Measurements from ENCODE around the gene SPESP1.
"Not testable (repeated sequence)": the region's sequence is repeated elsewhere in the genome, so short reads cannot be mapped to it uniquely, and the experiment has no call there.

Gene SPESP1

DNA sequence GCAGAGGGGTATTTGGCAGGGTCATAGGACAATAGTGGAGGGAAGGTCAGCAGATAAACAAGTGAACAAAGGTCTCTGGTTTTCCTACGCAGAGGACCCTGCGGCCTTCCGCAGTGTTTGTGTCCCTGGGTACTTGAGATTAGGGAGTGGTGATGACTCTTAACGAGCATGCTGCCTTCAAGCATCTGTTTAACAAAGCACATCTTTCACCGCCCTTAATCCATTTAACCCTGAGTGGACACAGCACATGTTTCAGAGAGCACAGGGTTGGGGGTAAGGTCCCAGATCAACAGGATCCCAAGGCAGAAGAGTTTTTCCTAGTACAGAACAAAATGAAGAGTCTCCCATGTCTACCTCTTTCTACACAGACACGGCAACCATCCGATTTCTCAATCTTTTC, 33.4 kb downstream of the SPESP1 start:
- DNase-seq (ENCODE audit: low read depth in 2 of 2), result not testable (repeated sequence)

DNA sequence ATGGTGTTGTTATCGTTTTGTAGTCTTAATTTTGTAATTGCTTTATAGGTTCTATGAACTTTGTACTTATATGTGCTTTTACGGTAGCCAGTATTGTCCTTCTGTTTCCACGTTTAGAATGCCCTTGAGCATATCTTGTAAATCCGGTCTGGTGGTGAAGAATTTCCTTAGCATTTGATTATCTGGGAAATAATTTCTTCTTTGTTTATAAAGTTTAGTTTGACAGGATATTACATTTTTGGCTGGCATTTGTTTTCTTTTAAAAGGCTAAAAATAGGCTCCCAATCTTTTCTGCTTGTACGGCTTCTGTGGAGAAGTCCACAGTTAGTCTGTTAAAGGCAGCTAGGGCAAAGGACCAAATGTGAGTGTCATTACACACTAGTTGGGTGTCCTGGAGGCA, 36.7 kb downstream of the SPESP1 start:
- no peak for DNase-seq (ENCODE audit: low read depth in 2 of 2)

GRCh38 chr15:68967948-68968347, 37.6 kb downstream of the SPESP1 start:
- DNase-seq (ENCODE audit: low read depth in 2 of 2), result no peak

- no peak for DNase-seq (ENCODE audit: low read depth in 2 of 2)
These were observed 39.0 kb downstream of the SPESP1 start for GRCh38 chr15:68969298-68969697.

- DNase-seq (ENCODE audit: low read depth in 2 of 2), result no peak
These were observed 42.1 kb downstream of the SPESP1 start for GRCh38 chr15:68972201-68973065.

DNA sequence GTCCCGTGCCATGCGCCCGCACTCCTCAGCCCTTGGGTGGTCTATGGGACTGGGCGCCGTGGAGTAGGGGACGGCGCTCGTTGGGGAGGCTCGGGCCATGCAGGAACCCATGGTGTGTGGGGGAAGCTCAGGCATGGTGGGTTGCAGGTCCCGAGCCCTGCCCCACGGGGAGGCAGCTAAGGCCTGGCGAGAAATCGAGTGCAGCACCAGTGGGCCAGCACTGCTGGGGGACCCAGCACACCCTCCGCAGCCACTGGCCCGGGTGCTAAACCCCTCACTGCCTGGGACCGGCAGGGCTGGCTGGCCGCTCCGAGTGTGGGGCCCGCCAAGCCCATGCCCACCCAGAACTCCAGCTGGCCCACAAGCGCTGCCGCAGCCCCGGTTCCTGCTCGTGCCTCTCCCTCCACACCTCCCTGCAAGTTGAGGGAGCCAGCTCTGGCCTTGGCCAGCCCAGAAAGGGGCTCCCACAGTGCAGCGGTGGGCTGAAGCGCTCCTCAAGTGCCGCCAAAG, 45.4 kb downstream of the SPESP1 start:
- not testable (repeated sequence) for DNase-seq (ENCODE audit: low read depth in 2 of 2)

- not testable (repeated sequence) for DNase-seq (ENCODE audit: low read depth in 2 of 2)
These were observed 47.1 kb downstream of the SPESP1 start for GRCh38 chr15:68977426-68977825.

GRCh38 chr15:68979006-68979405, 48.7 kb downstream of the SPESP1 start:
- DNase-seq (ENCODE audit: low read depth in 2 of 2), result no peak

- no peak for DNase-seq (ENCODE audit: low read depth in 2 of 2)
These were observed 49.5 kb downstream of the SPESP1 start for GRCh38 chr15:68979816-68980215.

DNA sequence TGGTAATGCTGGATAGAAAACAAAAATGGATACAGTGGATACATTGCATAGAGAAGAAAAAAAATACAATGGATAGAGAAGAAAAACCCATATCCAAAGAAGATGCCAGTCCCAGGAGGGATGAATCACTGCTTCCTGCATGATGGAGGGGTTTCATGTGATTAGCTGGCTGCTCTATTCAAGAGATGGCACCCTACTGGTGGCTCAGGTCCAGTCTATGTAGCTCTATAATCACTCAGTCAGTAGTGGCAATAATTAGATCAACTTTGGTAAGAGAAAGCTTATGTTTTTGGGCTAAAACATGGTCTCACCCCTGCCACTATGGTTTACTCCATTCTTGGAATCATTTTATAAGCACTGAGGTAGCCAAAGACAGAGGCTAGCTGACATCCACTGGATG, 50.5 kb downstream of the SPESP1 start:
- DNase-seq (ENCODE audit: low read depth in 2 of 2), result no peak

- DNase-seq (ENCODE audit: low read depth in 2 of 2), result no peak
These were observed 51.6 kb downstream of the SPESP1 start for GRCh38 chr15:68981941-68982340.

DNA sequence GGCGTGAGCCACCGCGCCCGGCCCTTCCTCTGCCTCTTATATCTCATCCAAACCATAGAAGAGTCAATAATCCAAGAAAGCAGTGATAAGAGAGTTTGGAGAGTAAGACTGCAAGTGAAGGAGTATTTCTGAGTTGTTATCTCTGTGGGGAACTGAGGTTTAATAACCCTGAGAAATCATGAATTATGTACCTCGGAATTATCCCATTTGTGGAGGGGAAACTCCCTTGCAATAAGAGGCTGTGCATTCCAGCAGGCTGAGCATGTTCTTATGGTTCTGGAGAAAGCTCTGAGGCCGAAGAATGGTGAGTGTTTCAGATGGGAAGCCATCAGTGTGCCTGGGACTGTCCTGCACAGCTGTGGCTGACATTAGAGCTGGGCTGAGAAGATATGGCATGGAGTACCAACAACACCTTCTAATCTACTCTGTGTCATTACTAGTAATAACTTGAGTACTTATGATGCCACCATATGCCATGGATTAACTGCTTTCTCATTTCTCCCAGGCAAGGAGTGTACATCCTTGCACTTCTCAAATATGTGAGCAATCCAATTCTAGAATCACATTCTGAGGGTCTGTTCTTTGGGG, 52.7 kb downstream of the SPESP1 start:
- DNase-seq (ENCODE audit: low read depth in 2 of 2), result no peak

- no peak for DNase-seq (ENCODE audit: low read depth in 2 of 2)
These were observed 53.7 kb downstream of the SPESP1 start for GRCh38 chr15:68983961-68984481.

DNA sequence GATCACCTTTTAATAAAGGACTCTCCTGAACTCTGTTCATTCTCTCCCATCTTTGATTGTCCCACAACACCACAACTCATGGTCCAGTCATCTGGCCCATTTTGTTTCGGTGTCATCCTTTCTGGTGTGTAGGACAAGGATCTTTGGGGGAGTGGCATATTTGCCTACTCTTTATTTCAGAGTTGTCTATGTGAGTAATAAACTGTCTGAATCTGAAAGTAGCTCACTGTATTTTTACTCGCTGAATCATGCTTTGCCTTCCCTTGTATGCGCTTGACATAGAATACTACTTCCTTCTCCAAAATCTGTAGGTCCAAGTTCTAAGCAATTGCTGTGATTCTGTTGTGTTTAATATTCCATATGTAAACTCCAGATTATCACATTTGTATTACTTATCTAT, 54.3 kb downstream of the SPESP1 start:
- no peak for DNase-seq (ENCODE audit: low read depth in 2 of 2)

- DNase-seq (ENCODE audit: low read depth in 2 of 2), result no peak
These were observed 55.1 kb downstream of the SPESP1 start for GRCh38 chr15:68985361-68985891.

DNA sequence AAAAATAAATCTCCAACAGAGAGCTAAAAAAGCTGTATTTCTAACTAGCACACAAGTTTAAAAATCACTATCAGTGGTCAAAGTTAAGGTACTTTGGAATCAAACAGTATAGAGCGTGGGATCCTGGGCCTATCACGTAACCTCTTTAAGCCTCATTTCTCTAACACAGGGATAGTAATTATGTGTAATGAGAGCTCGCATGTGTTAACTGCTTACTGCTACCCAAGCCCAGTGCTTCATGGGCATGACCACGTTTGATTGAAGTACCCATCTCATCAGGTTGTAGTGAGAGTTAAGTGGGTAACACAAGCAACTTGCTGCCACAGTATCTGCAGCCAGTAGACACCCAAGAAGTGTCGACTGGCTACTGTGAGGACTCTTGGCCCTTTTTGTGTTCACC, 56.0 kb downstream of the SPESP1 start:
- DNase-seq (ENCODE audit: low read depth in 2 of 2), result no peak

GRCh38 chr15:68987120-68987519, 56.8 kb downstream of the SPESP1 start:
- DNase-seq (ENCODE audit: low read depth in 2 of 2), result no peak

DNA sequence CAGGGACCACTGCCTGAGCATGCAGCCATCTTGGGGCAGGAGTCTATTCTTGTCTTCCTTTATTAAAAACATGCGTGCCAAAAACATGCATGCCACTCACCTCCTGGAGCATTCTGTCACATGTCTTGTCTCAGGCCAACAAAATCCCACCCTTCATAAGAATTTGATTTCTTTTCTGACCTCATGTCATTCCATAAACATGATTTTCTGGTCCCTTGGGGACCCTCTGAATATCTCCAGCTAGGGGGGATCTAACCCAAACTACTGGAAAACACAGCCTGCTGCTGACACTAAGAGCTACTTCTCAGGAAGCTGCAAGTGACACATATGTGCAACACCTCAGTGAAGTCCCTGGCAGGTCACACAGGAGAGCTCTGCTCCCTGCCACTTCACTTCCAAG, 57.4 kb downstream of the SPESP1 start:
- no peak for DNase-seq (ENCODE audit: low read depth in 2 of 2)

DNA sequence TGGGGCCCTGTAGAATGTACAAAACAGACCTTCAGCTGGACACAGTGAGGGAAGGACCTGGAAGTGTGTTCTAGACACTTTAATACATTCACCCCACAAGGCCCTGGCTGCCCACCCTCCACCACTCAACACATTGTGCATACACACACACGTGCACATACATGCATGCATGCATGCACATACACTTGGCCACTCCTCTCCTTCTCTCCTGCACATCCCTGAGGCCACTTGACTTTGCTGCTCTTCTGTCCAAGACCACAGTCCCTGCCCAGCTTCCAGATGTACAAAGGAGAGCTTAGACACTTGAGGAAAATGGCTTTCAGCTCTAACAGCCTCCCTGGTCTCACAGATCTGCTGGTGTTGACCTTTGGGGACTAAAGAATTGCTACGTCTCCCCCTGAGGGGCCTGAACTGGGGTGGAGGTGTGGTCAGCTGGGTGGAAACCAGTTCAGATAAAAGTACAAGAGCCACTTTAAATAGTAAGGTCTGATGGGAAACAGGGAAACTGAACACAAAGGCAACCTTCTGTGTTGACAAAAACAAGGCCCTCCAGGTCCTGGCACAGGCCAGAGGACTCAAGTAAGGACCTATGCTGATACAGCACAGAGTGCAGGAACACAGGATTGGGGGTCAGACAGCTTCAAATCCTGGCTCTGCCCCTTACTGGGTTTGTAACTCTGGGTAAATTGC, 59.4 kb downstream of the SPESP1 start:
- DNase-seq (ENCODE audit: low read depth in 2 of 2), result no peak

DNA sequence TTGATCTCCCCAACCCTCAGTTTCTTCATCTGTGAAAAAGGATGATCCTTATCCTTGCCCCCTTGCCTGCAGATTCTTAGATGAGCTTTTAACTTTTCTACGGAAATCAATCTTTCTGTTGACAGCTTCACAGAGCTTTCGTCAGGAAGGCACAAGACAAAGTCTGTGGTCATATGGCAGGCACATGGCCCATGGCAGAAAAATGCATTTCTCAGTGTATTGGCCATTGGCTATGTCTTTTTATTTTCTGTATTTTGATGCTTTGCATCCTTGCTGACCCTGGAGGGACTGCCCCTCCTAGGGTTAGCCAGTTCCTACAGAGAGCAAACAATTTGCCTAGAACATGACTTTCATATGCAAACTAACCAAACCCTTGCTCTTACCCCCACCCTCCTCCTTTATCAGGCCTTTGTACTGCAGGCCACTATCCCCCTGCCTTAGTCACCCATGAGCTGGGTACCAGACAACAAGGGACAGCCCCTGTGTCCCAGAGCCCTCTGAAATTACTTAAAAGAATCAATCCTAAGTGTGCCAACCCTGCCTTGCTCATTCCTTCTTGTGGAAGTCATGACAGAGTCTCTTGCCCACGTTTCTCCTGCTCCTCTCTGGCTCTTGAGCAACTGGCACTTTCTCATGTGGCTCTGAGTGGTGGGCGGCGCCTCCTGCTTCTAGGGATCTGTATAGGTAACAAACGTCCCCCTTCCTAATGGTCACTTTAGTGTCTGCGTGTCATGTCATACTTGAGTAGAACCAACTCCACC, 60.1 kb downstream of the SPESP1 start:
- DNase-seq (ENCODE audit: low read depth in 2 of 2), result no peak

DNA sequence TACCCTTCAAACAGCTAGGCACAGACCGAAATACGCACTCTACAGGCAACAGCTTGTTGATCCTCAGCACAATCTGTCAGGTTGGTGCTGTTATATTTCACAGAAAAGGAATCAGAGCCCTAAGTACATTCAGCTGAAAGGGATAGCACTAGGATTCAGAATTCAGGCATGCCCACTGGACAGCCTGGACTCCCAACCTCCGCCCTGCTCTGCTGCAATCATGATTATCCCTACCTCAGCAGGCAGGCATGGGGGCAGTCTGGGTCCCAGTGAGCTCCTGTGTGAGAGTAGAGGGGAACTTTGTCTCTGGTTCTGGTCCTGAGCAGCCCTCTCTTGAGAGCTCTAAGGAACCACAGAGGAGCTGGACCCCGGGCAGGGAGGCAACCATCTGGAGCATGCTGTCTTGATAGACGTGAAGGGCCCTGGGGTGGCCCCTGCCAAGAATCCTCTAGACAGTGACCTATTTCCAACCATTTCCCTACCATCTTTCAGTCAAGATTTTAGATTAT, 60.7 kb downstream of the SPESP1 start:
- DNase-seq (ENCODE audit: low read depth in 2 of 2), result no peak

Measured in activated CD4-positive, alpha-beta T cell treated with anti-CD3 and anti-CD28 coated beads for 24 hours (primary cell).